Myometrial cell (primary cell): ENCODE measurements around the gene SUN1. TPM values are rescaled to one million over a fixed set of nuclear protein-coding genes. Genes with fewer than 3 reads are reported as not detected.

Experiments used
- total RNA-seq: library from RNA; depleted of rRNA; stranded (reverse); fragments of >200 nt; gene quantifications from 2 replicates; pipeline ENCODE4 v1.2.3, GENCODE V29; 2015

The SUN1 gene, protein sequence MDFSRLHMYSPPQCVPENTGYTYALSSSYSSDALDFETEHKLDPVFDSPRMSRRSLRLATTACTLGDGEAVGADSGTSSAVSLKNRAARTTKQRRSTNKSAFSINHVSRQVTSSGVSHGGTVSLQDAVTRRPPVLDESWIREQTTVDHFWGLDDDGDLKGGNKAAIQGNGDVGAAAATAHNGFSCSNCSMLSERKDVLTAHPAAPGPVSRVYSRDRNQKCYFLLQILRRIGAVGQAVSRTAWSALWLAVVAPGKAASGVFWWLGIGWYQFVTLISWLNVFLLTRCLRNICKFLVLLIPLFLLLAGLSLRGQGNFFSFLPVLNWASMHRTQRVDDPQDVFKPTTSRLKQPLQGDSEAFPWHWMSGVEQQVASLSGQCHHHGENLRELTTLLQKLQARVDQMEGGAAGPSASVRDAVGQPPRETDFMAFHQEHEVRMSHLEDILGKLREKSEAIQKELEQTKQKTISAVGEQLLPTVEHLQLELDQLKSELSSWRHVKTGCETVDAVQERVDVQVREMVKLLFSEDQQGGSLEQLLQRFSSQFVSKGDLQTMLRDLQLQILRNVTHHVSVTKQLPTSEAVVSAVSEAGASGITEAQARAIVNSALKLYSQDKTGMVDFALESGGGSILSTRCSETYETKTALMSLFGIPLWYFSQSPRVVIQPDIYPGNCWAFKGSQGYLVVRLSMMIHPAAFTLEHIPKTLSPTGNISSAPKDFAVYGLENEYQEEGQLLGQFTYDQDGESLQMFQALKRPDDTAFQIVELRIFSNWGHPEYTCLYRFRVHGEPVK
- 89.7 and 118 TPM in 2 replicates for total RNA-seq

GRCh38 chr7:832167-832967 lies at the start of gene SUN1:
Gene SUN1, plus strand, starts transcription at chr7:832476. Its CDS starts 49 bp downstream, at chr7:832525.

GRCh38 chr7:876077-876971 lies 44.0 kb downstream of the SUN1 start, which contains the start of gene GET4:
Gene GET4, plus strand, starts transcription at chr7:876554. Its CDS starts 92 bp downstream, at chr7:876646.

Other genes with a start within 250 kb of the SUN1 start
- gene DNAAF5, start 105.8 kb upstream of the SUN1 start, total RNA-seq: 46.4 and 48.1 TPM in 2 replicates
- gene PRKAR1B, start 105.2 kb upstream of the SUN1 start, total RNA-seq: 20.9 and 25.7 TPM in 2 replicates
- 18.4 and 23.6 TPM in 2 replicates for gene GET4, start 44.1 kb downstream of the SUN1 start, total RNA-seq
- 2.3 and 2.5 TPM in 2 replicates for gene ADAP1, start 122.2 kb downstream of the SUN1 start, total RNA-seq
- 3.2 and 7.1 TPM in 2 replicates for gene COX19, start 143.1 kb downstream of the SUN1 start, total RNA-seq
- gene CYP2W1, start 150.7 kb downstream of the SUN1 start, total RNA-seq: not detected in 2 replicates
- not detected in 2 replicates for gene GPR146, start 212.1 kb downstream of the SUN1 start, total RNA-seq